H9 (cell line): ENCODE measurements around the gene GEMIN2. TPM values are rescaled to one million over a fixed set of nuclear protein-coding genes. Genes with fewer than 3 reads are reported as not detected.

ENCODE experiments used
- DNase-seq: peaks from one replicate; pipeline ENCODE4 v3.0.0-alpha.2; 2017
- H2AFZ ChIP-seq: one replicate; pipeline ENCODE4 v1.6.1; 2013; ENCODE audit warnings: mild to moderate bottlenecking, low read length, control low read depth, moderate library complexity
- H2AK5ac ChIP-seq: 2 replicates; pipeline ENCODE4 v1.6.1; 2013; ENCODE audit warnings: low read length, control low read depth, mixed read lengths; ENCODE audit not compliant: insufficient read length
- H2BK120ac ChIP-seq: one replicate; pipeline ENCODE4 v1.6.1; 2013; ENCODE audit warnings: low read depth, mild to moderate bottlenecking, low read length, control low read depth, inconsistent platforms; ENCODE audit not compliant: poor library complexity, severe bottlenecking
- H2BK12ac ChIP-seq: 2 replicates; pipeline ENCODE4 v1.6.1; 2013; ENCODE audit warnings: low read length, control low read depth, mixed read lengths, low read depth; ENCODE audit not compliant: insufficient read length
- H2BK15ac ChIP-seq: 2 replicates; pipeline ENCODE4 v1.6.1; 2013; ENCODE audit warnings: low read depth, low read length, control low read depth
- H2BK20ac ChIP-seq: one replicate; pipeline ENCODE4 v1.6.1; 2013; ENCODE audit warnings: low read depth, mild to moderate bottlenecking, low read length, control low read depth, inconsistent platforms; ENCODE audit not compliant: poor library complexity, severe bottlenecking
- H2BK5ac ChIP-seq: 2 replicates; pipeline ENCODE4 v1.6.1; 2013; ENCODE audit warnings: low read length, control low read depth, mixed read lengths; ENCODE audit not compliant: insufficient read length
- H3K14ac ChIP-seq: 2 replicates; pipeline ENCODE4 v1.6.1; 2013; ENCODE audit warnings: low read length, control low read depth; ENCODE audit not compliant: insufficient read depth
- H3K18ac ChIP-seq: 2 replicates; pipeline ENCODE4 v1.6.1; 2013; ENCODE audit warnings: low read depth, mild to moderate bottlenecking, mixed read lengths, low read length, control low read depth; ENCODE audit not compliant: insufficient read length
- H3K23ac ChIP-seq: 2 replicates; pipeline ENCODE4 v1.6.1; 2013; ENCODE audit warnings: low read length, control low read depth, mixed read lengths, low read depth; ENCODE audit not compliant: insufficient read length
- H3K23me2 ChIP-seq: 2 replicates; pipeline ENCODE4 v1.6.1; 2013; ENCODE audit warnings: low read depth, mild to moderate bottlenecking, mixed read lengths, low read length, control low read depth; ENCODE audit not compliant: insufficient read length, poor library complexity, severe bottlenecking
- H3K27ac ChIP-seq: 2 replicates; pipeline ENCODE4 v1.5.1; 2013; ENCODE audit warnings: low read length, control low read depth, mixed read lengths, low read depth; ENCODE audit not compliant: insufficient read length
- H3K27me3 ChIP-seq: 2 replicates; pipeline ENCODE4 v1.6.1; 2013; ENCODE audit warnings: low read length, control low read depth, inconsistent platforms; ENCODE audit not compliant: insufficient read depth
- H3K4ac ChIP-seq: 2 replicates; pipeline ENCODE4 v1.6.1; 2013; ENCODE audit warnings: low read depth, mild to moderate bottlenecking, control low read depth, inconsistent platforms, low read length, moderate library complexity
- H3K4me1 ChIP-seq: 2 replicates; pipeline ENCODE4 v1.6.1; 2013; ENCODE audit warnings: low read length, control low read depth, inconsistent platforms; ENCODE audit not compliant: insufficient read depth
- H3K4me2 ChIP-seq: 2 replicates; pipeline ENCODE4 v1.6.1; 2013; ENCODE audit warnings: low read length, control low read depth, mixed read lengths; ENCODE audit not compliant: insufficient read length, insufficient read depth
- H3K56ac ChIP-seq: 2 replicates; pipeline ENCODE4 v1.6.1; 2013; ENCODE audit warnings: low read depth, mild to moderate bottlenecking, mixed read lengths, low read length, control low read depth; ENCODE audit not compliant: insufficient read length
- H3K79me1 ChIP-seq: 2 replicates; pipeline ENCODE4 v1.6.1; 2013; ENCODE audit warnings: low read depth, mild to moderate bottlenecking, moderate library complexity, low read length, control low read depth, inconsistent platforms; ENCODE audit not compliant: insufficient read depth, poor library complexity, severe bottlenecking
- H3K79me2 ChIP-seq: 2 replicates; pipeline ENCODE4 v1.6.1; 2013; ENCODE audit warnings: low read length, control low read depth, inconsistent platforms; ENCODE audit not compliant: insufficient read depth
- H3K9ac ChIP-seq: 2 replicates; pipeline ENCODE4 v1.6.1; 2013; ENCODE audit warnings: low read length, control low read depth, mixed read lengths; ENCODE audit not compliant: insufficient read length; ENCODE audit errors: extremely low read depth
- H3K9me3 ChIP-seq: one replicate; pipeline ENCODE4 v1.6.1; 2013; ENCODE audit warnings: low read depth, low read length, inconsistent platforms; ENCODE audit not compliant: control insufficient read depth
- H3T11ph ChIP-seq: one replicate; pipeline ENCODE4 v1.6.1; 2013; ENCODE audit warnings: mild to moderate bottlenecking, low read length, control low read depth, inconsistent platforms
- H4K20me1 ChIP-seq: one replicate; pipeline ENCODE4 v1.6.1; 2013; ENCODE audit not compliant: control insufficient read depth, insufficient read length, insufficient read depth
- H4K5ac ChIP-seq: 2 replicates; pipeline ENCODE4 v1.6.1; 2013; ENCODE audit warnings: low read depth, mild to moderate bottlenecking, mixed read lengths, low read length, control low read depth; ENCODE audit not compliant: insufficient read length
- H4K8ac ChIP-seq: replicated peaks from 2 replicates; pipeline ENCODE4 v1.6.1; 2013; ENCODE audit warnings: low read length, control low read depth, mixed read lengths, low read depth; ENCODE audit not compliant: insufficient read length
- H4K91ac ChIP-seq: 2 replicates; pipeline ENCODE4 v1.6.1; 2013; ENCODE audit warnings: low read depth, mild to moderate bottlenecking, moderate library complexity, mixed read lengths, low read length, control low read depth; ENCODE audit not compliant: insufficient read length
- H3K27ac Mint-ChIP-seq, 3 experiments: 2 replicates in 2 of 3; 3 replicates in 1 of 3; pipeline ENCODE4 v1.8.0; 2020 to 2021; ENCODE audit warnings: mixed read lengths in 3 of 3, mild to moderate bottlenecking in 1 of 3, moderate library complexity in 1 of 3
- H3K27me3 Mint-ChIP-seq: 2 replicates; pipeline ENCODE4 v1.8.0; 2021; ENCODE audit warnings: low read depth, mild to moderate bottlenecking, moderate library complexity, mixed read lengths
- H3K36me3 Mint-ChIP-seq, 3 experiments: 2 replicates in 2 of 3; 3 replicates in 1 of 3; pipeline ENCODE4 v1.8.0; 2020 to 2021; ENCODE audit warnings: low read depth in 3 of 3, mixed read lengths in 3 of 3; ENCODE audit not compliant: insufficient read depth in 1 of 3
- H3K4me1 Mint-ChIP-seq, 2 experiments: 2 replicates each; pipeline ENCODE4 v1.8.0; 2020; ENCODE audit warnings: mixed read lengths in 2 of 2
- H3K4me3 Mint-ChIP-seq, 2 experiments: 2 replicates in 1 of 2; 3 replicates in 1 of 2; pipeline ENCODE4 v1.8.0; 2020 to 2021; ENCODE audit warnings: mild to moderate bottlenecking in 2 of 2, mixed read lengths in 2 of 2, moderate library complexity in 1 of 2
- H3K9me3 Mint-ChIP-seq, 2 experiments: 2 replicates in 1 of 2; 3 replicates in 1 of 2; pipeline ENCODE4 v1.8.0; 2020; ENCODE audit warnings: mild to moderate bottlenecking in 2 of 2, mixed read lengths in 2 of 2, moderate library complexity in 1 of 2
- CTCF ChIP-seq: fragments of 200-600 bp; sonication (generic); conservative IDR thresholded peaks from 3 replicates; pipeline ENCODE4 v1.8.0; 2021; ENCODE audit warnings: antibody characterized with exemption, mild to moderate bottlenecking
- WGBS: extraction: QIAGEN DNeasy Blood & Tissue Kit; methylation state at CpG from one replicate; pipeline ENCODE4 v1.1.7; 2013; ENCODE audit warnings: missing lambda C conversion rate, low lambda C conversion rate, mixed read lengths; ENCODE audit not compliant: insufficient read length; ENCODE audit errors: extremely low coverage; 5-methylcytosine and 5-hydroxymethylcytosine counted together
- total RNA-seq: library from RNA; stranded (reverse); gene quantifications from 2 replicates; pipeline ENCODE4 v1.2.1, GENCODE V29; 2021

Gene GEMIN2
- total RNA-seq, 1 experiment from 2014 or later, result 36.3 TPM

GRCh38 chr14:39181026-39181692 is 67.0 kb downstream of the GEMIN2 start:
- no peak overlapping the region for H3K27ac ChIP-seq
- WGBS, result no CpG with 5 or more reads among the region's 7 CpGs
- no peak overlapping the region for H3K23ac ChIP-seq
- Mint-ChIP-seq H3K4me3 (no peak overlapping the region), H3K36me3 (peaks cover 10 to 48% (median 24%) of the 10 kb centered on the region in 3 experiments), H3K27ac (no peak overlapping the region), H3K4me1 (peaks cover 10 to 19% of the 10 kb centered on the region in 2 experiments), H3K27me3 (no peaks in the 10 kb centered on the region), H3K9me3 (no peaks in the 10 kb centered on the region)
- no peak overlapping the region for H3K56ac ChIP-seq
- TF ChIP-seq CTCF, result no peak
- H4K8ac ChIP-seq, result no peak overlapping the region
- H3K4me2 ChIP-seq, result no peak overlapping the region
- no peak for DNase-seq
- H3K27me3 ChIP-seq, result no peaks in the 10 kb centered on the region
- peaks cover 3% of the 10 kb centered on the region for H3K79me1 ChIP-seq
- H3K9me3 ChIP-seq, result no peaks in the 10 kb centered on the region
- H3K23me2 ChIP-seq, result no peaks in the 10 kb centered on the region
- H3K18ac ChIP-seq, result no peak overlapping the region
- no peaks in the 10 kb centered on the region for H3K4me1 ChIP-seq
- H4K20me1 ChIP-seq, result no peaks in the 10 kb centered on the region
- H2BK120ac ChIP-seq, result no peak overlapping the region
- no peak overlapping the region for H2BK12ac ChIP-seq
- H3K9ac ChIP-seq, result no peak overlapping the region
- H3K14ac ChIP-seq, result no peak overlapping the region
- peaks cover 3% of the 10 kb centered on the region; the same call in 1 of the 2 replicates for H3K79me2 ChIP-seq
- no peak overlapping the region for H2BK5ac ChIP-seq
- H2AFZ ChIP-seq, result no peak overlapping the region
- no peak overlapping the region for H2BK20ac ChIP-seq
- no peak overlapping the region for H3K4ac ChIP-seq
- no peak overlapping the region for H2BK15ac ChIP-seq
- no peak overlapping the region for H4K5ac ChIP-seq
- no peak overlapping the region for H2AK5ac ChIP-seq
- no peak overlapping the region for H4K91ac ChIP-seq
- no peak overlapping the region for H3T11ph ChIP-seq
